ENCODE measurements around the gene CEP95. TPM values are rescaled to one million over a fixed set of nuclear protein-coding genes. Genes with fewer than 3 reads are reported as not detected.

Gene CEP95
- total and polyA plus RNA-seq, 10 of the 15 experiments (the other 5 are each of a cell fraction or from before 2014, with no cell fraction given): 17.7 to 54.9 (median 29.6) TPM

DNA sequence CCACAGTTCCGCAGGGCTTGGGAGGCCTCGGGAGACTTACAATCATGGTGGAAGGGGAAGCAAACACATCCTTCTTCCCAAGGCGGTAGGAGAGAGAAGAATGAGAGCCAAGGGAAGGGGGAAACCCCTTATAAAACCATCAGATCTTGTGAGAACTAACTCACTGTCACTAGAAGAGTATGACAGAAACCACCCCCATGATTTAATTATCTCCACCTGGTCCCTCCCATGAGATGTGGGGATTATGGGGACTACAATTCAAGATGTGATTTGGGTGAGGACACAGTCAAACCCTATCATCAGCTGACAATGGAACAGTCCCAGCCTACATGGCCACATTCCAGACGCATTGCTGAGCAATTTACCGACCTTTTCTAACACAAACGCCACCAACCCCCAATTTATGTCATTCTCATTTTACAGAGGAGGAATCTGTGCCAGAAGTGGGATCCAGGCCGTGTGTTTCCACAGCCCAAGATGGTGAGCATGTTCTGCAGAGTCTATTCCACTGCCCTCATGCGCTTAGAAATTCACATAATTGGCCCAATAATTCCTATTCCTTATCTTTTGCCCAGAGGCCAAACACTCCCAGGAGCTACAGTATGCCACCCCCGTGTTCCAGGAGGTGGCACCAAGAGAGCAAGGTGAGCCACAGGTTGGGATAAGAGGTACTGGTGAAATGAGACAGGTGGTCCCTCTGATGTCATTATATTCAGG is 40.6 kb upstream of the CEP95 start:
- ChIA-PET CTCF (no interaction called here), RAD21 (ENCODE audit: unreplicated experiment) (no interaction called here), POLR2A (interaction anchor here (0.5 to 0.6 kb wide), 2 partner anchors 38 to 546 kb away, joined by 3 to 5 read pairs; no protein-coding TSS in a partner anchor), SMC1A (ENCODE audit: uncharacterized antibody, unreplicated experiment) (no interaction called here)
- Histone ChIP-seq H3K4me3 (no peak overlapping the region), H3K4me2 (ENCODE audit: control insufficient read depth, insufficient read depth) (no peak overlapping the region), H3K9ac (ENCODE audit: control insufficient read depth, insufficient read depth, low read length) (no peak overlapping the region), H4K20me1 (ENCODE audit: control insufficient read depth, insufficient read depth) (no peaks in the 10 kb centered on the region), H3K79me2 (ENCODE audit: control insufficient read depth, insufficient read depth, low read length) (no peaks in the 10 kb centered on the region), H3K9me3 (replicated peaks; ENCODE audit: control insufficient read depth, insufficient read depth, low read length) (no peaks in the 10 kb centered on the region), H2AFZ (ENCODE audit: control insufficient read depth, low read depth, low read length) (no peak overlapping the region), H3K27ac (ENCODE audit: control insufficient read depth, insufficient read depth) (no peak overlapping the region), H3K36me3 (ENCODE audit: control insufficient read depth in 2 of 2, insufficient read depth in 2 of 2, low read length in 1 of 2) (no peaks in the 10 kb centered on the region), H3K27me3 (replicated peaks in 1 of 2; ENCODE audit: control insufficient read depth in 2 of 2, insufficient read depth in 2 of 2, low read length in 1 of 2) (no peaks in the 10 kb centered on the region), H3K4me1 (ENCODE audit: control insufficient read depth, insufficient read depth, low read length) (no peaks in the 10 kb centered on the region)
- FAIRE-seq (no peak), ATAC-seq (no peak), DNase-seq (ENCODE audit: low read depth, low spot score) (no peak)
- in situ Hi-C loops (cut with MboI) (no loop called here), intact Hi-C loops (cut with micrococcal nuclease; ENCODE audit: unreplicated experiment) (no loop called here)
- WGBS (ENCODE audit: insufficient coverage, insufficient replicate concordance, low lambda C conversion rate, missing lambda C conversion rate): 70% methylated on average over 9 of the region's 9 CpGs
- BruUV-seq (replicated peaks): no TSS peak
- TF ChIP-seq LARP7 (IDR thresholded peaks at IDR 0.05) (no peak), IKZF1 (conservative IDR thresholded peaks at IDR 0.05) (no peak), NRF1 (conservative IDR thresholded peaks at IDR 0.05; ENCODE audit: low read depth, low read length) (no peak), NR2C1 (IDR thresholded peaks at IDR 0.05) (no peak), RCOR1 (conservative IDR thresholded peaks at IDR 0.05; ENCODE audit: low read depth, low read length) (no peak), RUNX3 (IDR thresholded peaks at IDR 0.05; ENCODE audit: low read length) (no peak), SIN3A (IDR thresholded peaks at IDR 0.05; ENCODE audit: low read depth, low read length) (no peak), JUNB (IDR thresholded peaks at IDR 0.05) (no peak), PAX5 (IDR thresholded peaks at IDR 0.05; ENCODE audit: borderline replicate concordance, low read depth, low read length) (no peak), KAT2A (conservative IDR thresholded peaks at IDR 0.05; ENCODE audit: control insufficient read depth, low read depth, low read length) (no peak), SMAD1 (IDR thresholded peaks at IDR 0.05; ENCODE audit: low read depth, partially characterized antibody) (no peak), NFXL1 (IDR thresholded peaks at IDR 0.05; ENCODE audit: borderline replicate concordance) (no peak)
- TF ChIP-seq, protein P1, sequence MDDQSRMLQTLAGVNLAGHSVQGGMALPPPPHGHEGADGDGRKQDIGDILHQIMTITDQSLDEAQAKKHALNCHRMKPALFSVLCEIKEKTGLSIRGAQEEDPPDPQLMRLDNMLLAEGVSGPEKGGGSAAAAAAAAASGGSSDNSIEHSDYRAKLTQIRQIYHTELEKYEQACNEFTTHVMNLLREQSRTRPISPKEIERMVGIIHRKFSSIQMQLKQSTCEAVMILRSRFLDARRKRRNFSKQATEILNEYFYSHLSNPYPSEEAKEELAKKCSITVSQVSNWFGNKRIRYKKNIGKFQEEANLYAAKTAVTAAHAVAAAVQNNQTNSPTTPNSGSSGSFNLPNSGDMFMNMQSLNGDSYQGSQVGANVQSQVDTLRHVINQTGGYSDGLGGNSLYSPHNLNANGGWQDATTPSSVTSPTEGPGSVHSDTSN (IDR thresholded peaks at IDR 0.05; ENCODE audit: insufficient replicate concordance, low read depth, low read length): no peak
- TF ChIP-seq, protein P2, sequence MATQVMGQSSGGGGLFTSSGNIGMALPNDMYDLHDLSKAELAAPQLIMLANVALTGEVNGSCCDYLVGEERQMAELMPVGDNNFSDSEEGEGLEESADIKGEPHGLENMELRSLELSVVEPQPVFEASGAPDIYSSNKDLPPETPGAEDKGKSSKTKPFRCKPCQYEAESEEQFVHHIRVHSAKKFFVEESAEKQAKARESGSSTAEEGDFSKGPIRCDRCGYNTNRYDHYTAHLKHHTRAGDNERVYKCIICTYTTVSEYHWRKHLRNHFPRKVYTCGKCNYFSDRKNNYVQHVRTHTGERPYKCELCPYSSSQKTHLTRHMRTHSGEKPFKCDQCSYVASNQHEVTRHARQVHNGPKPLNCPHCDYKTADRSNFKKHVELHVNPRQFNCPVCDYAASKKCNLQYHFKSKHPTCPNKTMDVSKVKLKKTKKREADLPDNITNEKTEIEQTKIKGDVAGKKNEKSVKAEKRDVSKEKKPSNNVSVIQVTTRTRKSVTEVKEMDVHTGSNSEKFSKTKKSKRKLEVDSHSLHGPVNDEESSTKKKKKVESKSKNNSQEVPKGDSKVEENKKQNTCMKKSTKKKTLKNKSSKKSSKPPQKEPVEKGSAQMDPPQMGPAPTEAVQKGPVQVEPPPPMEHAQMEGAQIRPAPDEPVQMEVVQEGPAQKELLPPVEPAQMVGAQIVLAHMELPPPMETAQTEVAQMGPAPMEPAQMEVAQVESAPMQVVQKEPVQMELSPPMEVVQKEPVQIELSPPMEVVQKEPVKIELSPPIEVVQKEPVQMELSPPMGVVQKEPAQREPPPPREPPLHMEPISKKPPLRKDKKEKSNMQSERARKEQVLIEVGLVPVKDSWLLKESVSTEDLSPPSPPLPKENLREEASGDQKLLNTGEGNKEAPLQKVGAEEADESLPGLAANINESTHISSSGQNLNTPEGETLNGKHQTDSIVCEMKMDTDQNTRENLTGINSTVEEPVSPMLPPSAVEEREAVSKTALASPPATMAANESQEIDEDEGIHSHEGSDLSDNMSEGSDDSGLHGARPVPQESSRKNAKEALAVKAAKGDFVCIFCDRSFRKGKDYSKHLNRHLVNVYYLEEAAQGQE (IDR thresholded peaks at IDR 0.05; ENCODE audit: low read depth, low read length): no peak
- TF ChIP-seq, protein P3, sequence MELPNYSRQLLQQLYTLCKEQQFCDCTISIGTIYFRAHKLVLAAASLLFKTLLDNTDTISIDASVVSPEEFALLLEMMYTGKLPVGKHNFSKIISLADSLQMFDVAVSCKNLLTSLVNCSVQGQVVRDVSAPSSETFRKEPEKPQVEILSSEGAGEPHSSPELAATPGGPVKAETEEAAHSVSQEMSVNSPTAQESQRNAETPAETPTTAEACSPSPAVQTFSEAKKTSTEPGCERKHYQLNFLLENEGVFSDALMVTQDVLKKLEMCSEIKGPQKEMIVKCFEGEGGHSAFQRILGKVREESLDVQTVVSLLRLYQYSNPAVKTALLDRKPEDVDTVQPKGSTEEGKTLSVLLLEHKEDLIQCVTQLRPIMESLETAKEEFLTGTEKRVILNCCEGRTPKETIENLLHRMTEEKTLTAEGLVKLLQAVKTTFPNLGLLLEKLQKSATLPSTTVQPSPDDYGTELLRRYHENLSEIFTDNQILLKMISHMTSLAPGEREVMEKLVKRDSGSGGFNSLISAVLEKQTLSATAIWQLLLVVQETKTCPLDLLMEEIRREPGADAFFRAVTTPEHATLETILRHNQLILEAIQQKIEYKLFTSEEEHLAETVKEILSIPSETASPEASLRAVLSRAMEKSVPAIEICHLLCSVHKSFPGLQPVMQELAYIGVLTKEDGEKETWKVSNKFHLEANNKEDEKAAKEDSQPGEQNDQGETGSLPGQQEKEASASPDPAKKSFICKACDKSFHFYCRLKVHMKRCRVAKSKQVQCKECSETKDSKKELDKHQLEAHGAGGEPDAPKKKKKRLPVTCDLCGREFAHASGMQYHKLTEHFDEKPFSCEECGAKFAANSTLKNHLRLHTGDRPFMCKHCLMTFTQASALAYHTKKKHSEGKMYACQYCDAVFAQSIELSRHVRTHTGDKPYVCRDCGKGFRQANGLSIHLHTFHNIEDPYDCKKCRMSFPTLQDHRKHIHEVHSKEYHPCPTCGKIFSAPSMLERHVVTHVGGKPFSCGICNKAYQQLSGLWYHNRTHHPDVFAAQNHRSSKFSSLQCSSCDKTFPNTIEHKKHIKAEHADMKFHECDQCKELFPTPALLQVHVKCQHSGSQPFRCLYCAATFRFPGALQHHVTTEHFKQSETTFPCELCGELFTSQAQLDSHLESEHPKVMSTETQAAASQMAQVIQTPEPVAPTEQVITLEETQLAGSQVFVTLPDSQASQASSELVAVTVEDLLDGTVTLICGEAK (IDR thresholded peaks at IDR 0.05; ENCODE audit: borderline replicate concordance): no peak
- TF ChIP-seq, protein P4, sequence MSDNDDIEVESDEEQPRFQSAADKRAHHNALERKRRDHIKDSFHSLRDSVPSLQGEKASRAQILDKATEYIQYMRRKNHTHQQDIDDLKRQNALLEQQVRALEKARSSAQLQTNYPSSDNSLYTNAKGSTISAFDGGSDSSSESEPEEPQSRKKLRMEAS (IDR thresholded peaks at IDR 0.05; ENCODE audit: low read depth, low read length): no peak

Measured in GM12878 (cell line).